Activated T-cell treated with anti-CD3 and anti-CD28 coated beads, Interleukin-2, amount 50 U/mL, for 24 hours (primary cell): ENCODE results near the gene RSRP1.

Experiments
- DNase-seq: peaks from one replicate; pipeline ENCODE4 v3.0.0-alpha.2; 2020
- H3K27ac Mint-ChIP-seq: 2 replicates; pipeline ENCODE4 v1.8.0; 2020; ENCODE audit warnings: mild to moderate bottlenecking, mixed read lengths
- H3K27me3 Mint-ChIP-seq: 2 replicates; pipeline ENCODE4 v1.8.0; 2020; ENCODE audit warnings: mixed read lengths
- H3K36me3 Mint-ChIP-seq: 2 replicates; pipeline ENCODE4 v1.8.0; 2020; ENCODE audit warnings: low read depth, mixed read lengths
- H3K4me1 Mint-ChIP-seq: 2 replicates; pipeline ENCODE4 v1.8.0; 2020; ENCODE audit warnings: low read depth, mixed read lengths
- H3K4me3 Mint-ChIP-seq: 2 replicates; pipeline ENCODE4 v1.8.0; 2020; ENCODE audit warnings: mild to moderate bottlenecking, moderate library complexity, mixed read lengths
- H3K9me3 Mint-ChIP-seq: 2 replicates; pipeline ENCODE4 v1.8.0; 2020; ENCODE audit warnings: mixed read lengths

The RSRP1 gene

GRCh38 chr1:25217015-25217414, 30.2 kb downstream of the RSRP1 start:
- H3K27ac Mint-ChIP-seq, result peak overlapping the region; percentile 51
- no peaks in the 10 kb centered on the region for H3K27me3 Mint-ChIP-seq
- DNase-seq, result no peak
- peaks cover 2% of the 10 kb centered on the region for H3K4me1 Mint-ChIP-seq
- H3K36me3 Mint-ChIP-seq, result peaks cover 24% of the 10 kb centered on the region
- H3K4me3 Mint-ChIP-seq, result no peak overlapping the region
- no peaks in the 10 kb centered on the region for H3K9me3 Mint-ChIP-seq

GRCh38 chr1:25216123-25216522, 31.1 kb downstream of the RSRP1 start:
- no peak overlapping the region for H3K27ac Mint-ChIP-seq
- no peak overlapping the region for H3K4me3 Mint-ChIP-seq
- peaks cover 15% of the 10 kb centered on the region for H3K36me3 Mint-ChIP-seq

GRCh38 chr1:25212725-25213124, 34.5 kb downstream of the RSRP1 start:
- Mint-ChIP-seq H3K27me3 (peaks cover 7% of the 10 kb centered on the region), H3K4me3 (no peak overlapping the region), H3K27ac (no peak overlapping the region), H3K36me3 (no peaks in the 10 kb centered on the region), H3K4me1 (peaks cover 2% of the 10 kb centered on the region), H3K9me3 (no peaks in the 10 kb centered on the region)
- no peak for DNase-seq

More at GRCh38 chr1:25216123-25216522, 31.1 kb downstream of the RSRP1 start:
- no peak for DNase-seq
- peaks cover 2% of the 10 kb centered on the region for H3K4me1 Mint-ChIP-seq
- H3K9me3 Mint-ChIP-seq, result no peaks in the 10 kb centered on the region
- peaks cover 3% of the 10 kb centered on the region for H3K27me3 Mint-ChIP-seq

GRCh38 chr1:25210728-25211127, 36.5 kb downstream of the RSRP1 start:
- Mint-ChIP-seq H3K4me3 (no peak overlapping the region), H3K4me1 (no peaks in the 10 kb centered on the region), H3K27ac (no peak overlapping the region), H3K27me3 (peaks cover 7% of the 10 kb centered on the region), H3K36me3 (no peaks in the 10 kb centered on the region), H3K9me3 (no peaks in the 10 kb centered on the region)
- no peak for DNase-seq

- H3K27ac Mint-ChIP-seq, result no peak overlapping the region
- H3K27me3 Mint-ChIP-seq, result peaks cover 7% of the 10 kb centered on the region
- DNase-seq, result no peak
- H3K9me3 Mint-ChIP-seq, result no peaks in the 10 kb centered on the region
- no peak overlapping the region for H3K4me3 Mint-ChIP-seq
- H3K36me3 Mint-ChIP-seq, result no peaks in the 10 kb centered on the region
- no peaks in the 10 kb centered on the region for H3K4me1 Mint-ChIP-seq
Observed at GRCh38 chr1:25209516-25209915, 37.7 kb downstream of the RSRP1 start.

- Mint-ChIP-seq H3K4me1 (no peaks in the 10 kb centered on the region), H3K36me3 (no peaks in the 10 kb centered on the region), H3K27ac (no peak overlapping the region), H3K27me3 (peaks cover 7% of the 10 kb centered on the region), H3K9me3 (no peaks in the 10 kb centered on the region), H3K4me3 (no peak overlapping the region)
- no peak for DNase-seq
Observed at GRCh38 chr1:25208561-25209222, 38.6 kb downstream of the RSRP1 start.

- Mint-ChIP-seq H3K4me3 (no peak overlapping the region), H3K36me3 (no peaks in the 10 kb centered on the region), H3K27me3 (peaks cover 7% of the 10 kb centered on the region), H3K27ac (no peak overlapping the region), H3K9me3 (no peaks in the 10 kb centered on the region), H3K4me1 (no peaks in the 10 kb centered on the region)
- DNase-seq, result no peak
Observed at GRCh38 chr1:25208092-25208491, 39.2 kb downstream of the RSRP1 start.

GRCh38 chr1:25206201-25206600, 41.1 kb downstream of the RSRP1 start:
- Mint-ChIP-seq H3K36me3 (no peaks in the 10 kb centered on the region), H3K27me3 (peaks cover 4% of the 10 kb centered on the region), H3K4me1 (no peaks in the 10 kb centered on the region), H3K27ac (no peak overlapping the region), H3K4me3 (no peak overlapping the region), H3K9me3 (no peaks in the 10 kb centered on the region)
- no peak for DNase-seq

- H3K4me1 Mint-ChIP-seq, result no peaks in the 10 kb centered on the region
- no peaks in the 10 kb centered on the region for H3K36me3 Mint-ChIP-seq
- no peak for DNase-seq
- H3K27me3 Mint-ChIP-seq, result peaks cover 4% of the 10 kb centered on the region
- H3K9me3 Mint-ChIP-seq, result no peaks in the 10 kb centered on the region
- no peak overlapping the region for H3K4me3 Mint-ChIP-seq
- no peak overlapping the region for H3K27ac Mint-ChIP-seq
Observed at GRCh38 chr1:25205786-25206185, 41.5 kb downstream of the RSRP1 start.

GRCh38 chr1:25204797-25205480, 42.3 kb downstream of the RSRP1 start:
- no peak overlapping the region for H3K27ac Mint-ChIP-seq
- H3K4me3 Mint-ChIP-seq, result no peak overlapping the region
- DNase-seq, result peak; percentile 39
- peaks cover 4% of the 10 kb centered on the region for H3K27me3 Mint-ChIP-seq
- H3K4me1 Mint-ChIP-seq, result no peaks in the 10 kb centered on the region
- H3K36me3 Mint-ChIP-seq, result no peaks in the 10 kb centered on the region
- H3K9me3 Mint-ChIP-seq, result no peaks in the 10 kb centered on the region

GRCh38 chr1:25201006-25201405, 46.2 kb downstream of the RSRP1 start:
- Mint-ChIP-seq H3K36me3 (no peaks in the 10 kb centered on the region), H3K27me3 (no peaks in the 10 kb centered on the region), H3K4me1 (peaks cover 16% of the 10 kb centered on the region), H3K27ac (no peak overlapping the region), H3K4me3 (no peak overlapping the region), H3K9me3 (no peaks in the 10 kb centered on the region)
- no peak for DNase-seq

- DNase-seq, result no peak
- Mint-ChIP-seq H3K4me3 (no peak overlapping the region), H3K36me3 (no peaks in the 10 kb centered on the region), H3K9me3 (no peaks in the 10 kb centered on the region), H3K27ac (no peak overlapping the region), H3K4me1 (peaks cover 16% of the 10 kb centered on the region), H3K27me3 (no peaks in the 10 kb centered on the region)
Observed at GRCh38 chr1:25199819-25200620, 47.2 kb downstream of the RSRP1 start.

GRCh38 chr1:25198663-25199252, 48.5 kb downstream of the RSRP1 start:
- H3K36me3 Mint-ChIP-seq, result no peaks in the 10 kb centered on the region
- H3K27me3 Mint-ChIP-seq, result no peaks in the 10 kb centered on the region
- H3K4me1 Mint-ChIP-seq, result peaks cover 16% of the 10 kb centered on the region
- H3K4me3 Mint-ChIP-seq, result no peak overlapping the region
- H3K27ac Mint-ChIP-seq, result no peak overlapping the region
- DNase-seq, result no peak
- no peaks in the 10 kb centered on the region for H3K9me3 Mint-ChIP-seq

GRCh38 chr1:25197982-25198662, 49.1 kb downstream of the RSRP1 start:
- DNase-seq, result no peak
- H3K4me1 Mint-ChIP-seq, result peaks cover 16% of the 10 kb centered on the region
- no peak overlapping the region for H3K4me3 Mint-ChIP-seq
- H3K27ac Mint-ChIP-seq, result no peak overlapping the region
- H3K36me3 Mint-ChIP-seq, result no peaks in the 10 kb centered on the region
- H3K27me3 Mint-ChIP-seq, result no peaks in the 10 kb centered on the region
- H3K9me3 Mint-ChIP-seq, result no peaks in the 10 kb centered on the region
